H1 (cell line): Measurements from ENCODE around the gene FBXO39. TPM values are rescaled to one million over a fixed set of nuclear protein-coding genes. Genes with fewer than 3 reads are reported as not detected.

Experiments used
- CTCF ChIA-PET: fragments of 300-600 bp; sonication (Branson Sonifier 250); formaldehyde crosslinking; loops from one replicate; lab custom pipeline; 2021; ENCODE audit not compliant: partially characterized antibody; lab: Charles Lee
- POLR2A ChIA-PET: fragments of 300-600 bp; sonication (Branson Sonifier 250); formaldehyde crosslinking; loops from one replicate; lab custom pipeline; 2021; ENCODE audit warnings: inconsistent platforms; ENCODE audit not compliant: partially characterized antibody; lab: Charles Lee
- DNase-seq, 2 experiments: peaks; one replicate each; pipeline versions ENCODE4 v3.0.0 to v3.0.0-alpha.2; 2010 to 2022; ENCODE audit warnings: low spot score in 2 of 2, low read depth in 1 of 2, mixed read lengths in 1 of 2
- FAIRE-seq: peaks from 2 replicates; lab custom pipeline; 2011; peaks lifted over from hg19 to GRCh38; lab: Jason Lieb, UNC
- H2AFZ ChIP-seq: 2 replicates; pipeline ENCODE4 v1.8.1; 2012; ENCODE audit warnings: low read length, inconsistent platforms
- H2AK5ac ChIP-seq: 2 replicates; pipeline ENCODE4 v1.6.1; 2013; ENCODE audit warnings: low read depth, low read length
- H2BK120ac ChIP-seq: replicated peaks from 2 replicates; pipeline ENCODE3; 2013; ENCODE audit warnings: low read depth, low read length, inconsistent platforms
- H2BK12ac ChIP-seq: 2 replicates; pipeline ENCODE4 v1.6.1; 2013; ENCODE audit warnings: low read depth, low read length
- H2BK15ac ChIP-seq: 2 replicates; pipeline ENCODE4 v1.6.1; 2013; ENCODE audit warnings: low read length
- H2BK20ac ChIP-seq: 2 replicates; pipeline ENCODE4 v1.6.1; 2013; ENCODE audit warnings: low read length
- H2BK5ac ChIP-seq: 2 replicates; pipeline ENCODE4 v1.6.1; 2013; ENCODE audit warnings: low read depth, low read length
- H3K14ac ChIP-seq: 2 replicates; pipeline ENCODE4 v1.6.1; 2013; ENCODE audit warnings: inconsistent platforms; ENCODE audit not compliant: insufficient read length
- H3K18ac ChIP-seq: 2 replicates; pipeline ENCODE4 v1.6.1; 2013; ENCODE audit warnings: low read length; ENCODE audit errors: extremely low read depth
- H3K23ac ChIP-seq: 2 replicates; pipeline ENCODE4 v1.6.1; 2013; ENCODE audit warnings: inconsistent platforms; ENCODE audit not compliant: insufficient read length
- H3K23me2 ChIP-seq: 2 replicates; pipeline ENCODE4 v1.6.1; 2013; ENCODE audit warnings: low read depth, low read length
- H3K27ac ChIP-seq: 2 replicates; pipeline ENCODE4 v1.6.1; 2011; ENCODE audit warnings: low read depth, low read length, inconsistent platforms
- H3K27me3 ChIP-seq, 4 experiments: replicated peaks in 1 of 4; 1 replicate in 1 of 4; 2 replicates in 3 of 4; pipeline versions ENCODE4 v1.6.1 to v1.8.1; 2011 to 2013; ENCODE audit warnings: low read length in 3 of 4, mild to moderate bottlenecking in 3 of 4, inconsistent platforms in 2 of 4, mixed read lengths in 2 of 4, moderate library complexity in 1 of 4; ENCODE audit not compliant: control insufficient read depth in 3 of 4, insufficient read depth in 3 of 4; ENCODE audit errors: extremely low read depth in 1 of 4
- H3K36me3 ChIP-seq, 4 experiments: 2 replicates each; pipeline versions ENCODE4 v1.6.1 to v1.8.1; 2011 to 2013; ENCODE audit warnings: mild to moderate bottlenecking in 4 of 4, low read length in 3 of 4, moderate library complexity in 2 of 4, control low read depth in 1 of 4, inconsistent platforms in 1 of 4; ENCODE audit not compliant: insufficient read depth in 4 of 4, control insufficient read depth in 2 of 4
- H3K4ac ChIP-seq: replicated peaks from 2 replicates; pipeline ENCODE3; 2013; ENCODE audit warnings: low read length, low read depth, mixed read lengths, inconsistent platforms; ENCODE audit not compliant: insufficient read length
- H3K4me1 ChIP-seq, 4 experiments: replicated peaks in 1 of 4; 1 replicate in 1 of 4; 2 replicates in 3 of 4; pipeline versions ENCODE4 v1.6.1 to v1.8.1; 2011 to 2013; ENCODE audit warnings: low read length in 3 of 4, inconsistent platforms in 2 of 4, mixed read lengths in 1 of 4; ENCODE audit not compliant: insufficient read depth in 4 of 4, control insufficient read depth in 3 of 4
- H3K4me2 ChIP-seq, 2 experiments: 2 replicates each; pipeline versions ENCODE4 v1.6.1 to v1.8.1; 2011 to 2013; ENCODE audit warnings: low read depth in 2 of 2, low read length in 2 of 2, control low read depth in 1 of 2, inconsistent platforms in 1 of 2, mild to moderate bottlenecking in 1 of 2; ENCODE audit not compliant: insufficient read depth in 1 of 2
- H3K4me3 ChIP-seq, 4 experiments: fragments of 200-600, 300-600 bp in 1 of 4; sonication (generic), shearing (Covaris generic), sonication (Bioruptor Twin) in 1 of 4; 2 replicates each; pipeline versions ENCODE4 v1.5.1 to v1.8.1; 2011 to 2016; ENCODE audit warnings: low read length in 4 of 4, low read depth in 3 of 4, control low read depth in 2 of 4, inconsistent platforms in 2 of 4, mild to moderate bottlenecking in 2 of 4, mixed read lengths in 1 of 4, moderate library complexity in 1 of 4; ENCODE audit not compliant: insufficient read depth in 2 of 4; ENCODE audit errors: extremely low read depth in 1 of 4
- H3K56ac ChIP-seq: replicated peaks from 2 replicates; pipeline ENCODE3; 2013; ENCODE audit warnings: low read depth, mild to moderate bottlenecking, mixed read lengths, low read length, inconsistent platforms; ENCODE audit not compliant: insufficient read length
- H3K79me1 ChIP-seq: 2 replicates; pipeline ENCODE4 v1.6.1; 2013; ENCODE audit warnings: low read depth, low read length, control low read depth
- H3K79me2 ChIP-seq, 2 experiments: 2 replicates each; pipeline versions ENCODE4 v1.6.1 to v1.8.1; 2012 to 2013; ENCODE audit warnings: low read length in 2 of 2, mild to moderate bottlenecking in 2 of 2, inconsistent platforms in 1 of 2; ENCODE audit not compliant: insufficient read depth in 2 of 2, control insufficient read depth in 1 of 2
- H3K9ac ChIP-seq, 4 experiments: replicated peaks in 1 of 4; 1 replicate in 1 of 4; 2 replicates in 3 of 4; pipeline versions ENCODE4 v1.6.1 to v1.8.1; 2011 to 2013; ENCODE audit warnings: low read depth in 3 of 4, low read length in 3 of 4, control low read depth in 2 of 4, mild to moderate bottlenecking in 2 of 4, moderate library complexity in 2 of 4, inconsistent platforms in 1 of 4; ENCODE audit errors: extremely low read depth in 1 of 4
- H3K9me3 ChIP-seq, 2 experiments: 2 replicates each; pipeline versions ENCODE4 v1.6.1 to v1.8.1; 2012 to 2013; ENCODE audit warnings: mild to moderate bottlenecking in 2 of 2, moderate library complexity in 2 of 2, control low read depth in 1 of 2, inconsistent platforms in 1 of 2, low read depth in 1 of 2, low read length in 1 of 2, mixed read lengths in 1 of 2; ENCODE audit not compliant: insufficient read depth in 2 of 2
- H4K20me1 ChIP-seq, 2 experiments: replicated peaks in 1 of 2; 2 replicates each; pipeline versions ENCODE3 to v1.8.1; 2011 to 2013; ENCODE audit warnings: inconsistent platforms in 2 of 2, low read length in 2 of 2, mild to moderate bottlenecking in 1 of 2; ENCODE audit not compliant: insufficient read depth in 2 of 2, control insufficient read depth in 1 of 2
- H4K5ac ChIP-seq: 2 replicates; pipeline ENCODE4 v1.6.1; 2013; ENCODE audit warnings: low read length, low read depth, mixed read lengths, inconsistent platforms; ENCODE audit not compliant: insufficient read length
- H4K8ac ChIP-seq: 2 replicates; pipeline ENCODE4 v1.8.0; 2013; ENCODE audit warnings: mild to moderate bottlenecking, moderate library complexity, low read length, inconsistent platforms; ENCODE audit not compliant: insufficient read depth; ENCODE audit errors: extremely low read depth
- H4K91ac ChIP-seq: replicated peaks from 2 replicates; pipeline ENCODE3; 2013; ENCODE audit warnings: low read length, mixed read lengths, inconsistent platforms; ENCODE audit not compliant: insufficient read length
- ASH2L ChIP-seq: fragments of 200-600, 300-600 bp; sonication (generic); IDR thresholded peaks from one replicate; pipeline ENCODE4 v1.7.1; 2017; ENCODE audit warnings: low read length
- CBX8 ChIP-seq: fragments of 300-800, 300-1000 bp; sonication (generic); IDR thresholded peaks from 2 replicates; pipeline ENCODE4 v1.7.1; 2016; ENCODE audit warnings: low read depth, low read length, borderline replicate concordance
- CHD1 ChIP-seq: IDR thresholded peaks from 2 replicates; pipeline ENCODE4 v1.6.1; 2012; ENCODE audit warnings: low read depth, low read length, improper control_type of control experiment
- SP1 ChIP-seq: IDR thresholded peaks from 2 replicates; pipeline ENCODE4 v1.6.1; 2011; ENCODE audit warnings: low read depth, low read length
- TAF7 ChIP-seq: optimal IDR thresholded peaks from 2 replicates; pipeline ENCODE3; 2011; ENCODE audit warnings: low read depth, mild to moderate bottlenecking, inconsistent platforms, low read length, moderate library complexity, borderline replicate concordance
- TEAD4 ChIP-seq: IDR thresholded peaks from 2 replicates; pipeline ENCODE4 v1.6.1; 2012; ENCODE audit warnings: low read depth, low read length, inconsistent platforms, mixed read lengths
- YY1 ChIP-seq: IDR thresholded peaks from 2 replicates; pipeline ENCODE4 v1.6.1; 2011; ENCODE audit warnings: low read depth, mild to moderate bottlenecking, low read length
- WGBS, 2 experiments: shearing (Covaris generic) in 1 of 2; methylation state at CpG; one replicate each; pipeline versions ENCODE4 v1.1.6 to v1.1.7; 2013 to 2015; ENCODE audit warnings: low lambda C conversion rate in 2 of 2, mixed read lengths in 2 of 2, inconsistent platforms in 1 of 2, low coverage in 1 of 2, missing lambda C conversion rate in 1 of 2; ENCODE audit not compliant: insufficient replicate concordance in 2 of 2, insufficient coverage in 1 of 2, insufficient read length in 1 of 2; ENCODE audit errors: extremely low coverage in 1 of 2, missing lambda C conversion rate in 1 of 2; 5-methylcytosine and 5-hydroxymethylcytosine counted together
- polyA plus RNA-seq, 7 experiments: library from polyadenylated mRNA; depleted of rRNA in 3 of 7; stranded (reverse) in 5 of 7; unstranded in 2 of 7; fragments of >200 nt in 5 of 7; fragments of 200-250 nt in 2 of 7; gene quantifications; 1 replicate in 5 of 7; 2 replicates in 1 of 7; 4 replicates in 1 of 7; pipeline versions ENCODE4 v1.2.1 to v1.2.3, GENCODE V29; 2011 to 2013; ENCODE audit warnings: missing spikeins in 2 of 7, mixed read lengths in 2 of 7
- total RNA-seq: library from RNA; stranded (reverse); fragmentation: NEBNext Ultra II Directional; extraction: Animal tissue kit (Norgen Biotek cat#: 25700); gene quantifications from 2 replicates; pipeline ENCODE4 v1.2.1, GENCODE V29; 2021
- TF ChIP-seq, protein P1 (sequence below): IDR thresholded peaks from 2 replicates; pipeline ENCODE4 v1.6.1; 2012; ENCODE audit warnings: inconsistent platforms

Gene FBXO39
- total and polyA plus RNA-seq, 2 of the 8 experiments (the other 6 are each of a cell fraction or from before 2014, with no cell fraction given) = 0.12 to 0.22 TPM

DNA sequence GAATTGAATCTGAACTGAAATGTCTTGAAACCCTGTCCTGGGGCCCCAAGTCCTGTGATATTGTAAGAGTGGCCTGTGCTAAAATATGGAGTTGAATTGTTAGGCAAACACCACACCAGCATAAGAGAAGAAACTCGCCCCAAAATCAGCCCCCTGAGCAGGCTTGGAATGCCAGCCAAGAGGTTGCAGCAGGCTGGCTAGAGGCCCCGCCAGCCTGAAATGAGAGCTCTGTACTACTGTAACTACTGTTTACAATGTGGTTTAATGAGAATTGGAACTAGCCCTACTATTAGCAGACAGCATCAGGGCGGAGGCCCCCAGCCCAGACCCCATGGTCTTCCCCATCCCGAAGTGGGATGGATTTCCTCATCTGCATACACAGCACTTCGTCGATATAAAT is 23.7 kb downstream of the FBXO39 start:
- Histone ChIP-seq H3K9me3 (no peaks in the 10 kb centered on the region), H2AFZ (no peak overlapping the region), H3K27me3 (peaks cover 0 to 9% (median 2%) of the 10 kb centered on the region in 4 experiments; a peak in 2 of 7 replicates), H3K4ac (no peak overlapping the region), H3K56ac (no peak overlapping the region), H4K5ac (no peak overlapping the region), H3K14ac (no peak overlapping the region), H2BK15ac (no peak overlapping the region), H3K79me2 (no peaks in the 10 kb centered on the region), H2BK20ac (peak overlapping the region; percentile 97), H3K23me2 (no peaks in the 10 kb centered on the region; the same call in 1 of the 2 replicates), H3K4me1 (peaks cover 5 to 16% (median 6%) of the 10 kb centered on the region in 4 experiments), H2BK120ac (peak overlapping the region; percentile 27), H4K8ac (no peak overlapping the region), H2AK5ac (no peak overlapping the region), H2BK5ac (peak overlapping the region; percentile 39; the same call in 1 of the 2 replicates), H3K9ac (no peak overlapping the region), H3K4me2 (peak overlapping the region; percentile 15 to 35), H3K4me3 (peak overlapping the region in 2 of 4 experiments; percentile 8 to 10; a peak in 2 of 8 replicates), H2BK12ac (peak overlapping the region; percentile 72), H3K23ac (no peak overlapping the region), H3K79me1 (no peaks in the 10 kb centered on the region; the same call in 1 of the 2 replicates), H3K18ac (no peak overlapping the region; the same call in 1 of the 2 replicates), H4K91ac (peak overlapping the region; percentile 20), H3K27ac (no peak overlapping the region), H4K20me1 (no peaks in the 10 kb centered on the region), H3K36me3 (no peaks in the 10 kb centered on the region)
- TF ChIP-seq, protein P1, sequence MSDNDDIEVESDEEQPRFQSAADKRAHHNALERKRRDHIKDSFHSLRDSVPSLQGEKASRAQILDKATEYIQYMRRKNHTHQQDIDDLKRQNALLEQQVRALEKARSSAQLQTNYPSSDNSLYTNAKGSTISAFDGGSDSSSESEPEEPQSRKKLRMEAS = peak; percentile 50; the same call in 1 of the 2 replicates
- TF ChIP-seq SP1 (0 out of 2 replicates have a peak, but pooled peaks have one; percentile 52), TEAD4 (no peak), CBX8 (no peak), ASH2L (peak; percentile 29), YY1 (no peak), TAF7 (no peak), CHD1 (no peak)
- ChIA-PET POLR2A (no interaction called here), CTCF (interaction anchor here (1.0 to 2.0 kb wide), 4 partner anchors 28 to 220 kb away, joined by 3 to 8 read pairs (median 3); no protein-coding TSS in a partner anchor)
- 51% methylated on average over 6 of the region's 6 CpGs; no CpG with 5 or more reads in 1 of the 2 experiments for WGBS, 2 experiments
- FAIRE-seq (no peak), DNase-seq (no peak)
